ENCODE measurements around the gene PLCZ1.
"Not testable (repeated sequence)": the region's sequence is repeated elsewhere in the genome, so short reads cannot be mapped to it uniquely, and the experiment has no call there.

PLCZ1 gene, protein sequence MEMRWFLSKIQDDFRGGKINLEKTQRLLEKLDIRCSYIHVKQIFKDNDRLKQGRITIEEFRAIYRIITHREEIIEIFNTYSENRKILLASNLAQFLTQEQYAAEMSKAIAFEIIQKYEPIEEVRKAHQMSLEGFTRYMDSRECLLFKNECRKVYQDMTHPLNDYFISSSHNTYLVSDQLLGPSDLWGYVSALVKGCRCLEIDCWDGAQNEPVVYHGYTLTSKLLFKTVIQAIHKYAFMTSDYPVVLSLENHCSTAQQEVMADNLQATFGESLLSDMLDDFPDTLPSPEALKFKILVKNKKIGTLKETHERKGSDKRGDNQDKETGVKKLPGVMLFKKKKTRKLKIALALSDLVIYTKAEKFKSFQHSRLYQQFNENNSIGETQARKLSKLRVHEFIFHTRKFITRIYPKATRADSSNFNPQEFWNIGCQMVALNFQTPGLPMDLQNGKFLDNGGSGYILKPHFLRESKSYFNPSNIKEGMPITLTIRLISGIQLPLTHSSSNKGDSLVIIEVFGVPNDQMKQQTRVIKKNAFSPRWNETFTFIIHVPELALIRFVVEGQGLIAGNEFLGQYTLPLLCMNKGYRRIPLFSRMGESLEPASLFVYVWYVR

DNA sequence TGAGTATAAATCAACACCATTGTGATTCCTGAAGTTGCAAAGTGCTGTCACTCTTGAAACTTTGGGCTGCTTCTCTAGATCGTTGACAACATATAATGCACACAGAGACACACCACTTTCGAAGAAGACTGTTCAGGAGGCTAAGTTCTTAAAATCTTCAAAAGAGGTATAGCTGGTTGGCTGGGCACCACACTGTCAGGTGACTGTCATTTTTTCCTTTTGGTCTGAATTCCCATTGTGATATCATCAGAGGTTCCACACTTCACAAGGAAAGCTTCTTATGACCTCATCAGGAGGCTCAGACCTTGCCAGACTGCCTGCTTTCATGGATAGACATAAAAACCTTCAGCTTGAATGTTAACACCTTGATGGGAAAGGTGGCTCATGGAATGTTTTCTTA is at the start of gene PLCZ1, which contains the start of gene CAPZA3:
Gene PLCZ1, minus strand, starts transcription at position 194 of the 400 bp plus-strand sequence. CDS start 641 bp downstream, outside the sequence.
Gene CAPZA3, plus strand, starts transcription at position 301 of the 400 bp plus-strand sequence. CDS start 150 bp downstream, outside the sequence.
- DNase-seq (ENCODE audit: low read depth), result no peak
- TF ChIP-seq, protein P1, sequence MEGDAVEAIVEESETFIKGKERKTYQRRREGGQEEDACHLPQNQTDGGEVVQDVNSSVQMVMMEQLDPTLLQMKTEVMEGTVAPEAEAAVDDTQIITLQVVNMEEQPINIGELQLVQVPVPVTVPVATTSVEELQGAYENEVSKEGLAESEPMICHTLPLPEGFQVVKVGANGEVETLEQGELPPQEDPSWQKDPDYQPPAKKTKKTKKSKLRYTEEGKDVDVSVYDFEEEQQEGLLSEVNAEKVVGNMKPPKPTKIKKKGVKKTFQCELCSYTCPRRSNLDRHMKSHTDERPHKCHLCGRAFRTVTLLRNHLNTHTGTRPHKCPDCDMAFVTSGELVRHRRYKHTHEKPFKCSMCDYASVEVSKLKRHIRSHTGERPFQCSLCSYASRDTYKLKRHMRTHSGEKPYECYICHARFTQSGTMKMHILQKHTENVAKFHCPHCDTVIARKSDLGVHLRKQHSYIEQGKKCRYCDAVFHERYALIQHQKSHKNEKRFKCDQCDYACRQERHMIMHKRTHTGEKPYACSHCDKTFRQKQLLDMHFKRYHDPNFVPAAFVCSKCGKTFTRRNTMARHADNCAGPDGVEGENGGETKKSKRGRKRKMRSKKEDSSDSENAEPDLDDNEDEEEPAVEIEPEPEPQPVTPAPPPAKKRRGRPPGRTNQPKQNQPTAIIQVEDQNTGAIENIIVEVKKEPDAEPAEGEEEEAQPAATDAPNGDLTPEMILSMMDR (IDR thresholded peaks at IDR 0.05; ENCODE audit: control insufficient read depth, insufficient read depth, low read depth, low read length, missing control alignments), result no peak
- H3K4me3 ChIP-seq (ENCODE audit: control insufficient read depth, low read depth, low read length), result no peak within 1 kb of the TSS

- not testable (repeated sequence) for DNase-seq (ENCODE audit: low read depth)
Observed at GRCh38 chr12:18785465-18785864, 47.7 kb upstream of the PLCZ1 start.

DNA sequence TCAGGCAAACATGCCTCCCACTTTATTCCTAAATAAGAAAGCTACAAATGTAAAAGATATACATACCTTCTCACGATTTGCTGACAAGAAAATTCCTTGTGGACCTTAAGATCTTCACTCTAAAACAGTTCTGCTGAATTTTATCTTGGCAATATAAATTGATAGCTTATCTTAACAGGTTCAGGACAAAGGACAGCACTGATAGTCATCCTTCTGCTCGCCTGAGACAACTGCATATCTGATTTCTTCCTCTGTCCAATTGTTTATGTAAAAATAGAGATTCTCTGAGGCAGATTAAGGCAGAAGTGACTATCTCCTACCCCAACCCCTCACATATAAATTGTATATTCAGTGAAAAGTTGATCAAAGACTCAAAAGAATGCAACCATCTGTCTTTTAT is 45.0 kb upstream of the PLCZ1 start:
- no peak overlapping the region for H3K4me3 ChIP-seq (ENCODE audit: control insufficient read depth, low read depth, low read length)
- TF ChIP-seq, protein P1 (IDR thresholded peaks at IDR 0.05; ENCODE audit: control insufficient read depth, insufficient read depth, low read depth, low read length, missing control alignments), result no peak
- no peak for DNase-seq (ENCODE audit: low read depth)

More at GRCh38 chr12:18785465-18785864, 47.7 kb upstream of the PLCZ1 start:
- H3K4me3 ChIP-seq (ENCODE audit: control insufficient read depth, low read depth, low read length), result not testable (repeated sequence)

GRCh38 chr12:18766479-18766878 is 28.7 kb upstream of the PLCZ1 start:
- not testable (repeated sequence) for H3K4me3 ChIP-seq (ENCODE audit: control insufficient read depth, low read depth, low read length); DNase-seq (ENCODE audit: low read depth)

DNA sequence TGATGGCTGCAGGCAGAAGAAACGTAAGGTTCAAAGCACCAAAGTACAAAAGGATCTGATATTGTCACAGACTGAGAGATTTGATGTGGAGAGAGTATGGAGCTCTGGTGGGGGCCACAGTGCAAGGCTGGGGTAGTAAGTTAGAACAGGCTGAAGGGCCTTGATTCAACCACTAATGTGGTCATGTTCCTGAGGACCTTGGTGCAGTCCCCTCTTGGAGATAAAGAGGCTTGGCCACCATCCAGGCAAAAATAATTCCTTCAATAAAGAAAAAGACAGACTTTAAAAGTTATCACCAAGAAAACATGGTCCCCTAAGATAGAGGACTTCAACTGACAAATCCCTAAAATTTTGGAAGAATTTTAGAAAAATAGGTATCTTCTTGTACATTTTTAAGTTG is 17.5 kb upstream of the PLCZ1 start:
- H3K4me3 ChIP-seq (ENCODE audit: control insufficient read depth, low read depth, low read length), result no peak overlapping the region
- TF ChIP-seq, protein P1 (IDR thresholded peaks at IDR 0.05; ENCODE audit: control insufficient read depth, insufficient read depth, low read depth, low read length, missing control alignments), result no peak
- DNase-seq (ENCODE audit: low read depth), result no peak

DNA sequence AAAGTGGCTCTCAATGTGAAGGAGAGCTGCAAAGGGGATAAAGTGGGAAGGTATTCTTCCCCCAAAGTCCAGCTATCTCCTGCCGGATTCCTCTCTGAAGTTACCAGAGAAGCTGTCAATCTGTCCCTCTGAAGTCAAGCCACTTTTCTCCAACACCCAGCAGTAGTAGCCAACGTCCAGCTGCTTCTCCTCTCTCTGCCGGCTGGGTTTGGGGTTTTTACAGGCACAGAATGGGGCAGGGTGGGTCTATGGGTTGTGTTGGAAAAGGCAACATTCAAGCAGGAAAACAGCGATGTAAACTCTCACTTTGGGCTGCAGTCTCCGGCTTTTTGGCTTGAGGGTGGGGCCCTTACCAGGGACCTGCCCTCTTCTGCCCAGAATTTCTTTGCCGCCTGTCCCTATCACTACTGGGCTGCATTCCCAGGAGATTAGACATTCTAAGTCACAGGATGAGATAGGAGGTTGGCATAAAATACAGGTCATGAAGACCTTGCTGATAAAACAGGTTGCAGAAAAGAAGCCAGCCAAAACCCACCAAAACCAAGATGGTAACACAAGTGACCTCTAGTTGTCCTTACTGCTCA is 16.4 kb upstream of the PLCZ1 start:
- no peak for DNase-seq (ENCODE audit: low read depth)
- TF ChIP-seq, protein P1 (IDR thresholded peaks at IDR 0.05; ENCODE audit: control insufficient read depth, insufficient read depth, low read depth, low read length, missing control alignments), result no peak
- no peak overlapping the region for H3K4me3 ChIP-seq (ENCODE audit: control insufficient read depth, low read depth, low read length)

DNA sequence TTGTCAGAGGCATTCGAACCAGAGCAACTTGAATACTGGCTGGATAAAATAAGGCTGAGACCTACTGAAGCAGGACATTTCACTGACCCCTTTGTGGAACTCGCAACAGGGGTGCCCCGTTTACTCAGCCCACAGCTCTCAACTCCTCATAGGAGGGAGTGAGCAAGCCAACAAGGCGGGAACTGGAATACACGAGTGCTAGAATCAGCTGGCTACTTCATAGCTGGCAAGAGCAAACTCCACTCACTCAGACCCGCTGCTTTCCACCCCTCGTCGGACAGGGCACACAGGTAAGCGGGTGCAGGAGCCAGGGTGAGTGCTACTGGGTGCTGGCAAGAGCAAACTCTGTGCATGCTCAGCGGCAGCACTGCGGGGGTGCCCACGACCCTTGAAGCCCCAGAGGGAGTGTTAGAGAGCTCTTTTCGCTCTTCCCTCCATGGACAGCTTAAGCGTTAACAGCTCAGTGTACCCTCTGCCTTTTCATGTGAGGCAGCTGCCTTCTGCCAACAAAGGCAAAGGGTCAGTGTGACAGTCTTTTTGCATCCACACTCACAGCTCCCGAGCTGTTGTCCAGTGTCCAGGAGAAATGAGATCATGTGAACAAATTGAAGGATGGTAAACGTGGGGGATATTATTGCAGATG is 15.8 kb upstream of the PLCZ1 start:
- H3K4me3 ChIP-seq (ENCODE audit: control insufficient read depth, low read depth, low read length), result no peak overlapping the region
- DNase-seq (ENCODE audit: low read depth), result no peak
- TF ChIP-seq, protein P1 (IDR thresholded peaks at IDR 0.05; ENCODE audit: control insufficient read depth, insufficient read depth, low read depth, low read length, missing control alignments), result no peak

Measured in AG09309 (cell line).